HCT116 (cell line): ENCODE measurements around the gene TNIK. TPM values are rescaled to one million over a fixed set of nuclear protein-coding genes. Genes with fewer than 3 reads are reported as not detected.

ENCODE experiments used
- ATAC-seq: fragments of 200-7000 bp; cut with Tn5 transposase; 2 replicates; pipeline ENCODE4 v1.9.1; 2020; ENCODE audit warnings: mild to moderate bottlenecking, moderate library complexity
- BruUV-seq: library from RNA; stranded (reverse); fragments of 400-500 nt; replicated peaks from 2 replicates; lab custom pipeline; 2021; lab: Mats Ljungman, UMichigan
- CTCF ChIA-PET: fragments of 300-600 bp; sonication (Branson Sonifier 250); formaldehyde crosslinking; loops from one replicate; lab custom pipeline; 2021; ENCODE audit warnings: antibody characterized with exemption; lab: Charles Lee
- POLR2A ChIA-PET: fragments of 300-600, 350-600 bp; sonication (Branson Sonifier 250); formaldehyde crosslinking; loops from one replicate; lab custom pipeline; 2021; ENCODE audit warnings: antibody characterized with exemption; lab: Charles Lee
- RAD21 ChIA-PET, 2 experiments: fragments of 300-600 bp; sonication (Branson Sonifier 250); formaldehyde crosslinking; loops; one replicate each; lab custom pipeline; 2023; ENCODE audit warnings: low total read pairs in 2 of 2; ENCODE audit not compliant: uncharacterized antibody in 2 of 2, unreplicated experiment in 2 of 2, low non-redundant PET in 1 of 2; lab: Charles Lee
- DNase-seq: peaks from one replicate; pipeline ENCODE4 v3.0.0-alpha.2; 2010; ENCODE audit warnings: low read depth, low spot score
- H2AFZ ChIP-seq: fragments of 200-600 bp; shearing (Covaris generic), sonication (generic); 2 replicates; pipeline ENCODE4 v1.6.1; 2017; ENCODE audit warnings: low read depth, mixed run types, mixed read lengths, antibody characterized with exemption, low read length; ENCODE audit not compliant: poor library complexity, severe bottlenecking
- H3K27ac ChIP-seq: 2 replicates; pipeline ENCODE4 v1.5.1; 2012; ENCODE audit warnings: low read depth, low read length
- H3K27me3 ChIP-seq: fragments of 200-600 bp; sonication (generic); 2 replicates; pipeline ENCODE4 v1.6.1; 2016; ENCODE audit warnings: mixed run types, low read length, mixed read lengths; ENCODE audit not compliant: insufficient read depth
- H3K36me3 ChIP-seq, 2 experiments: fragments of 200-500 bp in 1 of 2; fragments of 200-600 bp in 1 of 2; sonication (Bioruptor generic) in 1 of 2; sonication (generic) in 1 of 2; 2 replicates each; pipeline versions ENCODE4 v1.5.1 to v1.6.1; 2014 to 2016; ENCODE audit warnings: low read length in 2 of 2, inconsistent platforms in 1 of 2, mixed read lengths in 1 of 2, mixed run types in 1 of 2; ENCODE audit not compliant: insufficient read depth in 2 of 2, control insufficient read depth in 1 of 2
- H3K4me1 ChIP-seq, 2 experiments: fragments of 200-600 bp in 1 of 2; sonication (generic) in 1 of 2; 2 replicates each; pipeline versions ENCODE4 v1.5.1 to v1.6.1; 2012 to 2017; ENCODE audit warnings: low read length in 2 of 2, inconsistent platforms in 1 of 2, mild to moderate bottlenecking in 1 of 2, mixed read lengths in 1 of 2, mixed run types in 1 of 2, moderate library complexity in 1 of 2; ENCODE audit not compliant: insufficient read depth in 2 of 2, control insufficient read depth in 1 of 2
- H3K4me2 ChIP-seq: fragments of 200-600 bp; sonication (generic); 2 replicates; pipeline ENCODE4 v1.6.1; 2017; ENCODE audit warnings: mixed run types, low read length, mixed read lengths
- H3K4me3 ChIP-seq, 2 experiments: fragments of 200-600 bp in 1 of 2; sonication (generic) in 1 of 2; replicated peaks in 1 of 2; 2 replicates each; pipeline ENCODE4 v1.5.1; 2011 to 2016; ENCODE audit warnings: low read length in 2 of 2, control low read depth in 1 of 2, low read depth in 1 of 2, mild to moderate bottlenecking in 1 of 2, mixed read lengths in 1 of 2, mixed run types in 1 of 2
- H3K79me2 ChIP-seq: fragments of 200-600 bp; sonication (generic); 2 replicates; pipeline ENCODE4 v1.6.1; 2017; ENCODE audit warnings: mild to moderate bottlenecking, mixed run types, low read length, moderate library complexity, mixed read lengths; ENCODE audit not compliant: insufficient read depth
- H3K9ac ChIP-seq: fragments of 200-600 bp; sonication (generic); 2 replicates; pipeline ENCODE4 v1.6.1; 2016; ENCODE audit warnings: low read length, mixed read lengths
- H3K9me2 ChIP-seq: fragments of 200-600 bp; sonication (generic), shearing (Covaris generic); 2 replicates; pipeline ENCODE4 v1.6.1; 2017; ENCODE audit warnings: mixed run types, mild to moderate bottlenecking, moderate library complexity; ENCODE audit not compliant: insufficient read depth
- H3K9me3 ChIP-seq, 2 experiments: fragments of 200-500 bp in 1 of 2; fragments of 200-600 bp in 1 of 2; sonication (Bioruptor generic) in 1 of 2; sonication (generic) in 1 of 2; 2 replicates each; pipeline ENCODE4 v1.6.1; 2014 to 2017; ENCODE audit warnings: low read length in 2 of 2, mixed read lengths in 2 of 2, inconsistent platforms in 1 of 2, low read depth in 1 of 2, mild to moderate bottlenecking in 1 of 2, mixed run types in 1 of 2, moderate library complexity in 1 of 2; ENCODE audit not compliant: control insufficient read depth in 1 of 2, insufficient read depth in 1 of 2
- H4K20me1 ChIP-seq: fragments of 200-600 bp; sonication (generic), shearing (Covaris generic); 2 replicates; pipeline ENCODE4 v1.6.1; 2017; ENCODE audit warnings: mixed run types, mild to moderate bottlenecking, moderate library complexity; ENCODE audit not compliant: insufficient read depth
- ATF3 ChIP-seq: IDR thresholded peaks from 2 replicates; pipeline ENCODE4 v1.6.1; 2012
- EZH2phosphoT487 ChIP-seq: fragments of 200-600 bp; IDR thresholded peaks from 2 replicates; pipeline ENCODE4 v1.6.1; 2018; ENCODE audit warnings: antibody characterized with exemption, borderline replicate concordance
- FOSL1 ChIP-seq: IDR thresholded peaks from 2 replicates; pipeline ENCODE4 v1.6.1; 2012; ENCODE audit warnings: low read depth
- MAX ChIP-seq: IDR thresholded peaks from 2 replicates; pipeline ENCODE4 v1.6.1; 2012
- POLR2A ChIP-seq: IDR thresholded peaks from 2 replicates; pipeline ENCODE4 v1.7.0; 2011; ENCODE audit warnings: borderline replicate concordance; ENCODE audit not compliant: insufficient read depth, insufficient read length; ENCODE audit errors: extremely low read depth
- SRF ChIP-seq: IDR thresholded peaks from 2 replicates; pipeline ENCODE4 v1.6.1; 2012; ENCODE audit warnings: low read depth
- YY1 ChIP-seq: IDR thresholded peaks from 2 replicates; pipeline ENCODE4 v1.6.1; 2011; ENCODE audit warnings: low read length, low read depth, moderate library complexity, mild to moderate bottlenecking; ENCODE audit not compliant: insufficient replicate concordance; ENCODE audit errors: extremely low read depth
- ZBTB33 ChIP-seq: IDR thresholded peaks from 2 replicates; pipeline ENCODE4 v1.6.1; 2011; ENCODE audit warnings: mild to moderate bottlenecking, low read length, moderate library complexity; ENCODE audit not compliant: insufficient replicate concordance; ENCODE audit errors: extremely low read depth
- ZFX ChIP-seq: fragments of 450-650 bp; IDR thresholded peaks from 2 replicates; pipeline ENCODE4 v1.6.1; 2017
- ZNF274 ChIP-seq: fragments of 200-500 bp; sonication (Bioruptor generic); IDR thresholded peaks from 2 replicates; pipeline ENCODE4 v1.6.1; 2014; ENCODE audit warnings: mild to moderate bottlenecking, low read depth, low read length, inconsistent platforms
- intact Hi-C: fragments of 100-400 bp; cut with micrococcal nuclease; formaldehyde crosslinking; loops from 2 replicates; pipeline ENCODE4 v1.10.0; 2022
- total RNA-seq: library from RNA; stranded (reverse); gene quantifications from one replicate; pipeline ENCODE4 v1.2.1, GENCODE V29; 2021; ENCODE audit not compliant: unreplicated experiment

Gene TNIK
- total RNA-seq, 1 experiment from 2014 or later = 24.1 TPM

- Histone ChIP-seq H3K9ac (no peak overlapping the region), H3K79me2 (no peaks in the 10 kb centered on the region), H3K9me3 (no peaks in the 10 kb centered on the region; a peak in 1 of 4 replicates), H3K27ac (no peak overlapping the region), H3K4me2 (no peak overlapping the region), H3K9me2 (no peaks in the 10 kb centered on the region), H2AFZ (no peak overlapping the region), H4K20me1 (no peaks in the 10 kb centered on the region), H3K36me3 (no peaks in the 10 kb centered on the region), H3K27me3 (no peaks in the 10 kb centered on the region), H3K4me1 (no peaks in the 10 kb centered on the region), H3K4me3 (no peak overlapping the region)
- no peak for ATAC-seq
- ChIA-PET RAD21 (no interaction called here), CTCF (no interaction called here), POLR2A (no interaction called here)
- intact Hi-C loops = no loop called here
- TF ChIP-seq ZBTB33 = no peak
- TF ChIP-seq FOSL1 = no peak
- no peak for TF ChIP-seq MAX
- no peak for TF ChIP-seq YY1
- no peak for TF ChIP-seq ZFX
- TF ChIP-seq POLR2A = no peak
- TF ChIP-seq ZNF274 = no peak
- no peak for TF ChIP-seq EZH2phosphoT487
- no peak for TF ChIP-seq SRF
- no peak for TF ChIP-seq ATF3
- DNase-seq = no peak
- BruUV-seq = no TSS peak
Measured at GRCh38 chr3:171228240-171228639, 232.0 kb downstream of the TNIK start.
